GM20000 (cell line): Measurements from ENCODE around the gene PKMYT1.
"Not testable (repeated sequence)": the region's sequence is repeated elsewhere in the genome, so short reads cannot be mapped to it uniquely, and the experiment has no call there.

Experiments used
- DNase-seq: peaks from one replicate; pipeline ENCODE4 v3.0.0; 2012; ENCODE audit warnings: low spot score
- CTCF ChIP-seq: IDR thresholded peaks from 2 replicates; pipeline ENCODE4 v1.5.1; 2012; ENCODE audit warnings: mild to moderate bottlenecking, control low read depth; ENCODE audit errors: extremely low read depth, missing control alignments

The PKMYT1 gene

DNA sequence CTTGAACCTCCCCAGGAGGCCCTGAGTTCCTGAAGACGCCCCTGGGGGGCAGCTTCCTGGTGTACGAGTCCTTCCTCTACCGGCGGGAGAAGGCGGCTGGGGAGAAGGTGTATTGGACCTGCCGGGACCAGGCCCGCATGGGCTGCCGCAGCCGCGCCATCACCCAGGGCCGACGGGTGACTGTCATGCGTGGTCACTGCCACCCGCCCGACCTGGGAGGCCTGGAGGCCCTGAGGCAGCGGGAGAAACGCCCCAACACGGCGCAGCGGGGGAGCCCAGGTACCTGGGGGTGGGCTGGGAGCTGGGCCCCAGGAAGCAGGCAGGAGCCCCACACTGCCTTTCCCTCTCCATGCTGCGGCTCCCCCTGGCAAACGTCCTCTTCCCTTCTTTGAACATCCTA, 46.5 kb downstream of the PKMYT1 start:
- DNase-seq: no peak
- no peak for TF ChIP-seq CTCF

DNA sequence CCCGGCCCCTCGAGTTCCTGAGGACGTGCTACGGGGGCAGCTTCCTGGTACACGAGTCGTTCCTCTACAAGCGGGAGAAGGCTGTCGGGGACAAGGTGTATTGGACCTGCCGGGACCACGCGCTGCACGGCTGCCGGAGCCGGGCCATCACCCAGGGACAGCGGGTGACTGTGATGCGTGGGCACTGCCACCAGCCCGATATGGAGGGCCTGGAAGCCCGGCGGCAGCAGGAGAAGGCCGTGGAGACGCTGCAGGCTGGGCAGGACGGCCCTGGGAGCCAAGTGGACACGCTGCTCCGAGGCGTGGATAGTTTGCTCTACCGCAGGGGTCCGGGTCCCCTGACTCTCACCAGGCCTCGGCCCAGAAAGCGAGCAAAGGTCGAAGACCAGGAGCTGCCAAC, 47.1 kb downstream of the PKMYT1 start:
- TF ChIP-seq CTCF: no peak
- no peak for DNase-seq

GRCh38 chr16:2931231-2931914, 48.9 kb downstream of the PKMYT1 start:
- DNase-seq: not testable (repeated sequence)

GRCh38 chr16:2930236-2930635, 50.0 kb downstream of the PKMYT1 start:
- no peak for TF ChIP-seq CTCF
- peak; percentile 4 for DNase-seq

DNA sequence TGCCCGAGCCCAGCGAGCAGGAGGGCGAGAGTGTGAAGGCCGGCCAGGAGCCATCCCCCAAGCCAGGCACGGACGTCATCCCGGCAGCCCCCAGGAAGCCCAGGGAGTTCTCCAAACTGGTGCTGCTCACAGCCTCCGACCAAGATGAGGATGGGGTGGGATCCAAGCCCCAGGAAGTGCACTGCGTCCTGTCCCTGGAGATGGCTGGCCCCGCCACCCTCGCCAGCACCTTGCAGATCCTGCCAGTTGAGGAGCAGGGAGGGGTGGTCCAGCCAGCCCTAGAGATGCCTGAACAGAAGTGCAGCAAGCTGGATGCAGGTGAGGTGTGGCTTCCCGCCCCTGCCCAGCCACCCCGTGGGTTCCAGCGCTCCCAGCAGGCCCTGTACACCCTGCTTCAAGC, 50.6 kb downstream of the PKMYT1 start:
- TF ChIP-seq CTCF: no peak
- DNase-seq: peak; percentile 7

GRCh38 chr16:2928796-2929195, 51.5 kb downstream of the PKMYT1 start:
- TF ChIP-seq CTCF: no peak
- peak; percentile 22 for DNase-seq

GRCh38 chr16:2928151-2928550, 52.1 kb downstream of the PKMYT1 start:
- DNase-seq: not testable (repeated sequence)

GRCh38 chr16:2927010-2927646, 53.1 kb downstream of the PKMYT1 start:
- peak; percentile 96 for TF ChIP-seq CTCF
- DNase-seq: peak; percentile 88

DNA sequence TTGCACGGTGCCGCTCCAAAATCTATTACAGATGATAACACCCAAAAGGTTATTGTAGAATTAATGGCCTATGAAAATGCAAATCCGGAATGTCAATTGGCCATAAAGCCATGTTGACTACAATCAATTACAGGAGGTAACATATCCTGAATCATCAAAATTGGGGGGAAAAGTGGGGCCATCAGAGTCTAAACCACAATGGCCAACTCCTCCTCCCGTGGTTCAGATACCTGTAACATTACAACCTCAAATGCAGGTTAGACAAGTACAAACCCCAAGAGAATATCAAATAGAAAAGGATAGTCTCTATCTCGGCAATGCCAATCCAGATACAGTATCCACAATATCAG, 53.6 kb downstream of the PKMYT1 start:
- no peak for DNase-seq
- no peak for TF ChIP-seq CTCF
